Esophagus squamous epithelium (tissue), 4 donors: ENCODE measurements around the gene MBOAT1.

Source experiments
- CTCF ChIP-seq, 6 experiments: fragments of 450-650 bp in 4 of 6; fragments of 200-600 bp in 2 of 6; sonication (generic) in 2 of 6; IDR thresholded peaks; one replicate each; pipeline ENCODE4 v1.5.1; 2016 to 2019; ENCODE audit warnings: antibody characterized with exemption in 6 of 6, mild to moderate bottlenecking in 4 of 6, moderate library complexity in 4 of 6
- POLR2A ChIP-seq, 4 donors: fragments of 450-650 bp; IDR thresholded peaks; one replicate each; pipeline ENCODE4 v1.6.1; 2017; ENCODE audit warnings: antibody characterized with exemption in 4 of 4, mild to moderate bottlenecking in 4 of 4, moderate library complexity in 3 of 4

DNA sequence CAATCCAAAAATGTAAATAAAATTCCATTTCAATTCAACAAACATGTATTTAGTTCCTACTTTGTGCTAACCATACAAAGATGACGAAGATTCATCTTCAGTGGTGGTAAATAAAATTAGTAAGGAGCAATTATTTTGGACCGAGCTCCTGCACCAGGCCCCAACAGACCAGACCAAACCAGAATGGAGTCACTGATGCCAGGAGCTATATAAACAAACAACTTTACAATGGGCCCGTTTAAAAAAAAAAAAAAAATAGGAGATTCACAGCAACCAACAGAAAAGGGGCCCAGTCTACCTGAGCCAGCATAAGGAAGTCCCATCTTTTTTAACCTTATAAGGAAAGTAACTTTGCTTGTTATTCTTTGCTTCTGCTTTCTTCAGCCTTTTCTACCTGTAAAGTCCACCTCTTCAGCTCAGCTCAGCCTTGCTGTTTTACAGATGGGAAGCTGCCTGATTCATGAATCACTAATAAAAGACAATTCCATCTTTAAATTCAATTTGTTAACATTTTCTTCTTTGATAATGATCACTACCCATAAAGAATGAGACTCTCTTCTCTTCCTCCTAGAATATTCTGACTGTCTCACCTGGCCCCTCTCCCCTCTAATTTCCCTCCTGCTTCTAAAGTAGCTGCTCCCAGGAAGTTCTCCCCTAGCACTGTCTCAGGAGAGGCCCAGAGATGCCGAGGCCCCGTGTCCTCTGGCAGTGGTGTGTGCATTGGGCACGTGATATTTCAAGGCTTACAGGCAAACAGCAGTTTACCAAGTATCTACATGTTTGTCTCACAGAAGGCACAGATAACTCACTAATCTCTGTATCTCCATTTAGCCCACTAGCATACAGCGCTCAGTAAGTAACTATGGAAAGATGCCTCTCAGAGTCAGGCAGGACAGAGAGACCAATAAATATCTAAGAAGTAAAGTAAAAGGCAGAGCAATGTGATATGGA lies 8.4 kb downstream of the MBOAT1 start:
- TF ChIP-seq CTCF (IDR thresholded peaks at IDR 0.05) (no peak), POLR2A (IDR thresholded peaks at IDR 0.05) (no peak)
